Stimulated activated CD4-positive, alpha-beta T cell treated with anti-CD3 and anti-CD28 coated beads, TNF-alpha, amount 100 ng/mL, for 1 hour (primary cell): Measurements from ENCODE around the gene CTSO.
"Not testable (repeated sequence)": the region's sequence is repeated elsewhere in the genome, so short reads cannot be mapped to it uniquely, and the experiment has no call there.

Experiments used
- DNase-seq, 3 donors: peaks; one replicate each; pipeline ENCODE4 v3.0.0-alpha.2; 2020; ENCODE audit warnings: low read depth in 3 of 3, low spot score in 1 of 3

CTSO gene

DNA sequence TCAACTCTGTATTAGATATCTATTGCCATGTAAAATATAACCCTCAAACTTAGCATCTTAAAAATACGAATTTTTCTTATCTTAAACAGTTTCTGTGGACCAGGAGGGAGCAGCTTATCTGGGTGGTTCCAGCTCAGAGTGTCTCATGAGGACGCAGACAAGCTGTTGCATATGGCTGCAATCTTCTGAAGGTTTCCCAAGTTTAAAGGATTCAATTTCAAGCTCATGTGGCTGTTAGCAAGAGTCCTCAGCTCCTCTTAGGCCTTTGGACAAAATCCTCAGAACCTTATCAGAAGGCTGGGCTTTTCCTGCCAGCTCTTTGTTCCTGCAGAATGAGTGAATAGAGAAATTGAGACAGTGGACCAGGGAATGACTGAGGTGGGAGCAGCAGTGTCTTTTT, 2.8 kb upstream of the CTSO start:
- no peak for DNase-seq

DNA sequence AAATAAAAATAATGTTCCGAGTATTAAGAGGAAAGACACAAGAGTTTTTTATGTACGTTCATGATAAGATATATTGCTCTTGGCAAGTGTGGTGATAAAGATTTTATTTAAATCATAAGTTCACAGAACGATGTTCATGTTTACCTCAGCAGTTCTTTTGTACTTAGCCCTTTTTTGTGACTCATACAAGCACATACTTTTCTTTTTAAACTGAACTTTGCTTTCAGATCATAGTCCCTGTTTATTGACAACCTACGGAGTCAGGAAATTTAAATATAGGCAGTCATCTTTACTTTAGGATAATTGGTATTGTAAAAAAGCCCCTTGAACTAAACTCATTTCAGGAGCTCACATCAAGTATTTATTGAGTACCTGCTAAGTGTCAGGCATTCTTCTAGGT, 1.3 kb upstream of the CTSO start:
- no peak for DNase-seq

DNA sequence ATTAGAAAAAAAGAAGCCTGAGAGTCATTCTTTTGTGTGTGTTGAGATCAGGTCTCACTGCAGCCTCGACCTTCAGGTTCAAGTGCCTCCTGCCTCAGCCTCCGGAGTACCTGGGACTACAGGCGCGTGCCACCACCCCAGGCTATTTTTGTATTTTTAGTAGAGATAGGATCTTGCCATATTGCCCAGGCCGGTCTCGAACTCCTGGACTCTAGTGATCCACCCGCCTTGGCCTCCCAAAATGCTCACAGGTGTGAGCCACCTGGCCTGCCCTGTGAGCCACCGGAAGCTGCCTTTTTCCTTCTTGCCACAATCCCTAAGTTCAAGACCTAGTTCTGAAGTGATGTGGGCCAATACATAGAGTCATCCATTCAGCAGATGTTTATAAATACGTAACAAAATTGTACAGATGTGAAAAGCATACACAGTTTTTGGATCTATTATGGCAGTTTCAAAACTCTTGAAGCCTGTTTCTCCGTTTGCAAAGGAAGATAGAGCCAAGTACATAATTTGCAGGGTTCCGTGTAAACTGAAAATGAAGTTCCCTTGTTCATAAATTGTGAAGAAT, 536 bp upstream of the CTSO start:
- DNase-seq: no peak

DNA sequence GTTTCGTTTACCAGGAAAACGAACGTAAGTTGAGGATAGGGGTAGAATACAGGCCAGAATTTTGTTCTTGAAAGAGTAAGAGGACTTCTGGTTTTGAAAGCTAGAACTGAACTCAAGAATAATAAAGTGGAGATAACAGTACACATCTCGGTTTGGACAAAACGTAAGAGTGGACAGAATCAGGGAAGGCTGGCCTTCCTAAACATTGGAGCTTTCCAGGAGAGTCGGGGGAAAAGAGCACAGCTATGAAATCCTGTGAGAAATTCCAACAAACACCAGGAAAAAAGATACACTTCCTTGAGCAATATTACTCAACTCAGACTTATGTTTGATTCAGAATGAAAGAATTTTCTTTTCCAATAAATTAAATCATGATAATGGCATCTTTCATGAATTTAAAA, 1.2 kb downstream of the CTSO start:
- DNase-seq: no peak

DNA sequence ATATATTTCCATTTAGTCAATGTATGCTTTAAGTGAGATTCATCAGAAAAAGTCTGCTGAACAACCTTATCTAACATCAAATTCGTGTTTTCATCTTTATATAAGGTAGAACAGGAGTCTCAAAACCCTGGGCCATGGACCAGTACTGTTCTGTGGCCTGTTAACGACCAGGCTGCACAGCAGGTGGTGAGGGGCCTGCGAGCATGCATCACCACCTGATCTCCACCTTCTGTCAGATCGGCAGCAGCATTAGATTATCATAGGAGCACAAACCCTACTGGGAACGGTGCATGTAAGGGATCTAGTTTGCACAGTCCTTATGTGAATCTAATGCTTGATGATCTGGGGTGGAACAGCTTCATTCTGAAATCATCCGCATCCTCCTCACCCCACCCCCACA, 3.2 kb downstream of the CTSO start:
- no peak for DNase-seq

DNA sequence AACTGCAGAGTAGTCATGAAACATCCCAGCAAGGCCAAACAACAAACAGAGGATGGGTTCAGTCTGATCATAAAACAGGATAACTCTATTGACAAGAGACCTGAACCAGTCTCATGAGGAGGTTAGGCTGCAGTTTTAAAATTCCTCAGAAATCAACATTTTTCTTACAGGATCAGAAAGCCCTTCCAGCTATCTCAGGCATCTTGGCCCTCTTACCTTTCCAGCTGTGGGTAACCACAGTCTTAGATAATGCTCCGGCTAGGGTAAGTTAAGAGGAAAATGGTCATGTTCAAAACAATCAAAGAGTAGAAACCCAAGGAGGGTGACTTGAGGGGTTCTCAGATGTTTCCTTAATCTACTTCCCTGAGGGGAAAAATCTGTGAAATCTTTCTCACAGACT, 5.1 kb downstream of the CTSO start:
- no peak for DNase-seq

DNA sequence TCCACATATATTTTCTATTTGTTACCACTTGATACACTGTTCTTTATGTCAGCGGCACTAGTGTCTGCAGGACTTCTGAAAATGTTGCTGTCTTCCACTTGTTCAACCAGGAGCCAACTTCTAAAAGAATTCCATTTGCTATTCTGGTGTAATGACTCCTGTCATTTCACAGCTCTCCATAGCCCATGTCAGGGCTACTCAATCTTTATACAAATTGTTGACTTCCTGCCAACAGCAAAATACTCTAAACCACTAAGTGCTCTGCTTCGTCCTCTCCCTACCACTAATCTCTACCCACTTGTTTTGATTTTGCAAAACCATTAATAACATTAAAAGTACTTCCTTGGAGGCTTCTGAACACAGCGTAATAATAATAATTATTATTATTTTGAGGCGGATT, 7.2 kb downstream of the CTSO start:
- DNase-seq: no peak

DNA sequence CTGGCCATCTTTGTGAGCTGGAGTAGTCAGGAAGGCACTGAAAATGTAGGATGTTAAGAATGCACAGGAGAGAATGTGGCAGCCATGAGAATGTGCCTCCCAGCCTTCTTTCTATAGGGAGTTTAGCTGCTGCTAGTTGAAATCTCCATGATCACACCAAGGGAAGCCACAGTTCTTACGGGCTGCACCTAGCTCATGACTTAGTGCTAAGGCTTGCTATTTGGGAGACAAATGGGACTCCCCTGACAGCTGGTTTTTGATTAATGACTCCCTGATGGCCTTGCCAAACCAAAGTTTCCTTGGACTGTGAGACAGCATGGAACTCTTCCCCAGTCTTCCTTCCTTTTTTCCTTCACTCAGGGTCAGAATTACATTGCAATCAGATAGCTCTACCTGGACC, 9.2 kb downstream of the CTSO start:
- no peak for DNase-seq

DNA sequence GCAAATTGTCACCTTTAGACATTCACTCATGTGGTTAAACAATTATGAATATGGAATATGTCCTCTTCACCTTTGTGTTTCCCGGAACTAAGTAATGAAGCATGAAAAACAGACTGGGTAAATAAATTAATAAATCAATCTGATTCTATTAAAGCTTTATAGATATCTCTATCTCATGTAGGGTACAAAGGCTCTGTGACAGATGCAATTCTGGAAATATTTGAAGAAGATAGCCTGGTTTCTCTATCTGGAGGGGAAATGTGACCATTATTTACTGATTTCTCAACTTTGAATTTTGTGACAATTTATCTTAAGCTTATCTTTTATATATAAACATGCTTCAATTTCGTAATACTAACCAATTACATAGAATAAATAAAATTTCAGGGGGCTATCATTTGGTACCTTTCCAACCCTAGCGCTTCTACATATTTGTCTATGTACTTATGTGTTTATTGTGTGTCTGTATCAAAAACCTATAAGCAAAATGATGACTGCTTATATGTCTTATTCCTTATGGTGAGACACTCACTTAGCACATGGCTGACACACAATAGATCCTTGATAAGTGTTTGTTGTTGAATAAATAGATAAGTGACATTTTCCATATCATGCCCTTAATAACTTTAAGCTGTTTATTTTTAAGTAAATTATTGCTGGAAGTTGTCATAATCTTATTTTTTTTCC, 9.9 kb downstream of the CTSO start:
- no peak for DNase-seq

DNA sequence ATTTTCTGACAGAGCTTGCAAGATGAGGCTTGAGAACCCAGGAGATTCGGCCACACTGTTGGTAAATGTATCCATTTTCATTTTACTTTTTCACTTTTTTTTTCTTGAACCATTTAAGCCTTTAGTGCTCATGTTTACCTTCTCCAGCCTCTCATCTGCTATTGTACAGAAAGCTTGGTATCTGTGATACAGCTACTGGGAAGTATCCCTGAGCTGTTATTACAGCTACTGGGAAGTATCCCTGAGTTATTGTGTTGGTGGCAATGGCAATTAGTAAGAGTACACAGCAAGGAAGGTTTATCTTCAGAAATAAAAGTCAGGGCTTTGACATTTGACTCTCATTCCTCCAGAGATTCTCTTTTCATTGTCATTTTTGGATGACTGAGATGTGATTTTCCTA, 11.8 kb downstream of the CTSO start:
- no peak for DNase-seq

DNA sequence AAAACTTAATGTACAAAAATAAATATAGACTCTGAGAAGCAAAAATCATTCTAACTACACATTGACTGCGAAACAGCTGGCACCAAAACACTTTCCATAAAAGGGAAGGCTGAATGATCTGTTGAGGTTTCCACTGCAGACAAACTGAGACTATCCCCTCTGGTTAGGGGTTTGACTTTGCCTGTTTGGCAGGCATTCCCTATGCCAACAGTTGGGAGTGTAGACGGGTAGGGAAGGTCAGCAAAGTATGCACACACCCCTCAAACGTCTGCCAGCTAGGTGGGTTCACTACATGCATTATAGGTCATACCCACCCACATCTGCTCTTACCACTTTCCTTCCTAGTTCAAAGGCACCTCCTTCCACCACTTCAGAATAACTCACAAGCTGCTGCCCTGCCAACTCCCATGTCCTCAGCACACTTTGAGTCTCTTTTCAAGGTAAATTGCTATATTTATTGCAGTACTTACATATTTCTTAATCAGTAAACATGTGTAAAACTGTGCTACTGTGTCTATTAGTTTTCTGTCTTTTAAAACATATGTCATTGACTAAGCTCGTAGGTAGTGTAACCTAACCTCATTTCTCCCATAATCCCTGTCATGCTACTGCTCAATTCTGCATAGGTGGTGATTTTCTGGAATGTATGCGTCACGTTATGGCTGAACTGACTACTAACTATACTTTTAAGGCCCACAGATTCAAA, 12.4 kb downstream of the CTSO start:
- no peak for DNase-seq

DNA sequence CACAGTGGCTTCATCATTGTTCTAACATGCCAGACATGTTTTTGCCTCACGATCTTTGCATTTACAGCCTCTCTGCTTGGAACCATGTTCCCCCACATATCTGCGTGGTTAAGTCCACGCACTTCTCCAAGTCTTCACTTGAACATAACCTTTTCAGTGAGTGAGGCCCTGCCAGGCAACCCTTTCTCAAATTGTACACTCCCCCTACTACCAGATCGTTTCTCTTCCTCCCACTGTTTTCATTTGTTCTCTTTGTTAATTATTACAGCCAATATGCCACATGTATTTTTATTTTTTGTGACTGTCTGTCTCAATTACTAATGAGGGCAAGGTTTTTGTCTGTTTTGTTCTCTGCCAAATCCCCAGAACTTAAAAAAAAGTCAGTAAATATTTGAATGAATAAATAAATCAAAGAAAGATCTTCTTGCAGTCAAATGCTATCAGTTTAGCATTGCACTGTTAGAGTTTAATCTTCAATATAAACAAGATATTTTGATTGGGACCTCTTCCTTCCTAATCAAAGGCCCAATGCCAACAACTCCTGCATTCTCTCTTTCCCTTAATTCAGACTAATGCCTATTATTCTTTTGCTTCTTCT, 18.2 kb downstream of the CTSO start:
- DNase-seq: no peak

DNA sequence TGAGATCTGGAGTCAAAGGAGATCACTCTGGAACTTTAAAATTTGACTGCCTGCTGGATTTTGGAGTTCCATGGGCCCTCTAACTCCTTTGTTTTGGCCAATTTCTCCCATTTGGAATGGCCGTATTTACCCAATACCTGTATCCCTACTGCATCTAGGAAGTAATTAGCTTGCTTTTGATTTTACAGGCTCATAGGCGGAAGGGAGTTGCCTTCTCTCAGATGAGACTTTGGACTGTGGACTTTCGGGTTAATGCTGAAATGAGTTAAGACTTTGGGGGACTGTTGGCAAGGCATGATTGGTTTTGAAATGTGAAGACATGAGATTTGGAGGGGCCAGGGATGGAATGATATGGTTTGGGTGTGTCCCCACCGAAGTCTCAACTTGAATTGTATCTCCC, 19.0 kb downstream of the CTSO start:
- not testable (repeated sequence) for DNase-seq

DNA sequence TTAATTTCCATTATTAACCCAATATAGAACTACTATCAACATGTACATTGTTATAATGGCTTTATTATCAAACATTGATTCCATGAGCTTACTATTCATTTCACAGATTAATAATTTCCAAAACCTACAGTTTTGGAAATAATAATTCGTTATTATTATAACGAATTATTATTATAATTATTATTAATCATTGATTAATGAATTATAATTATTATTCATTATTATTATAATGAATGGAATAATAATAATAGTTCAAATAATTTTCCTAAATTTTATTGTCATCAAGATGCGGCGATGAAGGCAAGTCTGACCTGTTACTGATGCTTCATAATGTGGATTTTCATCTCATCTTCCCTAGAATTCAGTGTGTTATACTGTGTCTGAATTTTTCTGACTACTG, 22.0 kb downstream of the CTSO start:
- DNase-seq: no peak

DNA sequence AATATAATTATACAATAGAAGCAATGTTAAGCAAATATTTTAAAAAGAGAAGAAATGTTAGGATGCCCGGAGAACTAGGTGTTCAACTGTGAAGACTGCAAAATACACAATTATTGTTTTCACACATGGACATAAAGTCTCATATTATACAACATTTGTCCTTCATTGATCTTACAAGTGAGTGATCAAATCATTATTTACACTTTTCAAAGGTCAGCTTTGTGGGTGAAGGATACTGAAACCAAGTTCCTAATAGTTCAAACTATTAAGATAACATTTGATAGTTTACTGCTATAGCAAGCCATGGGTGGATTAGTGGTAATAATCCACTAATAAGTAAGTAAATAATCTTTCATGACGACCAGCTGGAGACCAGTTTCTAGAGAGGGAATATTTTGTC, 23.3 kb downstream of the CTSO start:
- DNase-seq: no peak

DNA sequence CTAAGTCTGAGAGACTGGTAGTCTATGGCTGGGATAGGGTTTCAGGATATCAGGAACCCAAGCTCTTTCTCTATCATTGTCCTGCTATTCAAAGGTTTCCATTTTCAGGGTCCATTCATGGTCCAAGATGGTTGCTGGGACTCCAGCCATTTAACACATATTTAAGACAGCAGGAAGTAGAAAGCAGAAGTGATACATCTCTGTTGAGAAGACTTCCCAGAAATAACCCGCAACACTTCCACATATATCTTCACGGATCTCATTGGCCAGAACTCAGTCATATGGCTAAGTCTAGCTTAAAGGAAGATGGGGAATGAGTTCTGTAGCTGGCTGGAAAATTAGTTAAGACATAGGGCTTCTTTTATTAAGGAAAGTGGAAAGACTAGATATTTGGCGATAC, 23.8 kb downstream of the CTSO start:
- no peak for DNase-seq

DNA sequence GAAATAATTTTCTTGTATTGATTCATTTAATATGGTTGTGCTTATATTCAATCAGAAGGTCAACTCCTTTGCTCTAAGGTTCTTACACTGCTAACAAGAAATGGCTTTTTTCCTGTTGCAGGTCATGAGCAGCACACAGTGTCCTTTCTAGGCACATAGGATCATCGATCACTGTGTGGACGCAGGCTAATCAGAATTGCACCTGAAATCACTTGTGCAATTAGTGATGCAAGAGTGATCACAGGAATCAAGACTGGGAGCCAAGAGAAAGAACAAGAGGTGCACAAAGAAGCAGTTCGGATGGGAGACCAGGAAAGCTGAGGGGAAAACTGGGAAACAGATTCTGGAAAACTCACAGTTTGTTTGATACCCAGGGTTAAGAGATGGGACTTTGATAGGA, 29.0 kb downstream of the CTSO start:
- DNase-seq: no peak

DNA sequence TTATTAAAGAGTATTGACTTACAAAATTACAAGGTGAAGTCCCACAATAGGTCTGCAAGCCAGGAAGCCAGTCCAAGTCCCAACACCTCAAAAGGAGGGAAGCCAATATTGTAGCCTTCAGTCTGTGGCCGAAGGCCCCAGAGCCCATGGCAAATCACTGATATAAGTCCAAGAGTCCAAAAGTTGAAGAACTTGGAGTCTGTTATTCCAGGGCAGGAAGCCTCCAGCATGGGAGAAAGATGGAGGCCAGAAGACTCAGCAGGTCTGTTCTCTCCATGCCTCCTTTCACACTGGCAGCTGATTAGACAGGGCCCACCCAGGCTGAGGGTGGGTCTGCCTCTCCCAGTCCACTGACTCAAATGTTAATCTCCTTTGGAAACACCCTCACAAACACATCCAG, 32.1 kb downstream of the CTSO start:
- no peak for DNase-seq

DNA sequence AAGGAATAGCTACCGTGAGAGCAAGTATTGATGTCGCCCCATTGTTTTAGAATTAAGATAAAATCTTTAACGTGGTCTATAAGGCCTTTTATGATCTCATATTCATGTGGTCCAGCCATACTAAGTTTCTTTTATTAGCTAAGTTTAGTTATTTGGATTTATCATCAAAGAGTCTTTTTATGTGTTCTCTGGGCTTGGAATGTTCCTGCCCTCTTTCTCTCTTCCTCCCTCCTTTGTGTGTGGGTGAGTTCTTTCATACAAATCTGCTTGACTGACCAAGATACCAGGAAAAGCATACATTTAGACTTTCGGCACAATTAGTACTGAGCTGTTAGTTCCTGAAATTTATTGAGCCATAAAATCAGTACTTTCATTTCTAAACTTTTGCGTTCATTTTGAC, 38.9 kb downstream of the CTSO start:
- no peak for DNase-seq

DNA sequence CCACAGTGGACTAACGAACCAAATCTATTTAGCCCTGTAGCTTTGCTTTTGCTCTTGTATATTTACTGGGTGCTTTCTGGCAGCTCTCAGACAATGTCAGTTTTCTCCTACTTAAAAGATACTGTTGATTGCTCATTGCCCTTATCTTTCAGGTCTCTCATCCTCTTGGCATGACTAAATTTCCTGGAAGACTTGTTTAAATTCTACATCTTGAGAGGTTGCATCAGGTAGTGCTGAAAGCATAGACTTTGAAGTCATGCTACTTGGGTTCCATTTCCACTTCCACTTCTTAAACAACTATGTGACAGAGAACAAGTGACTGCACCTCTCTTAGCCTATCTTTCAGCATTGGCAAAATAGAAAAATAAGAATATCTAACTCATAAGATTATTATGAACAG, 41.8 kb downstream of the CTSO start:
- DNase-seq: no peak

DNA sequence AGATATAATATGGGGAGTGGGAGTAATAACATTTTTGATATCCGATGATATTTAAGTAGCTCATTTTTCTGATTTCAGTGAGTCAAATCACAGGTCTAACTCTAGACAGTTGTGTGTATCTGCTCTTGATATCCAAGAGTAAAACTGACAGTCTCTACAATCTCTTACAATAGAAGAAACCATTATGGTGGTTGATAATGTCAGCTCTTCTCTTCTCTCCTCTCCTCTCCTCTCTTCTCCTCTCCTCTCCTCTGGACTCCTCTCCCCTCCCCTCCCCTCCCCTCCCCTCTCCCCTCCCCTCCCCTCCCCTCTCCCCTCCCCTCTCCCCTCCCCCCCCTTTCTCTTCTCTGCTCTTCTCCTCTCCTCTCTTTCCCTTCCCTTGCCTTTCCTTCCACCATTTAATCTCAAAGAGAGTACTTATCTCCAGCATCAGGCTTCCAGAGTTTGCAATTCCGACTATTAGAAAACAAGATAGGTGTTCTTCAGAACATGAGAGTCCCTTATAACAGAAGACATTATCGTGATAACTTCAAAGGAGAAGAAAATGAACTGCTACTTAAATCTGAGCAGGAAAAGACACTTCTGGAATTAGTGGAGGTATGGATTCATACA, 43.9 kb downstream of the CTSO start:
- no peak for DNase-seq
